ENCODE results near the gene SLC41A1. TPM values are rescaled to one million over a fixed set of nuclear protein-coding genes. Genes with fewer than 3 reads are reported as not detected.

SLC41A1 gene
- total and polyA plus RNA-seq, 9 of the 15 experiments (the other 6 are each of a cell fraction or from before 2014, with no cell fraction given): 4.1 to 29.3 (median 11.4) TPM

- ChIA-PET CTCF (ENCODE audit: low intra/inter-chr PET ratio) (no interaction called here), POLR2A (interaction anchor here (0.7 kb wide), 1 partner anchor 73 kb away, joined by 3 read pairs; no protein-coding TSS in a partner anchor)
- TF ChIP-seq ASH1L (IDR thresholded peaks at IDR 0.05; ENCODE audit: borderline replicate concordance, low read depth, partially characterized antibody): no peak
- TF ChIP-seq HCFC1 (IDR thresholded peaks at IDR 0.05; ENCODE audit: low read depth, low read length): no peak
- no peak for TF ChIP-seq MYBL2 (IDR thresholded peaks at IDR 0.05; ENCODE audit: low read depth)
- no peak for TF ChIP-seq MYBL2 (CRISPR knock-in tag; IDR thresholded peaks at IDR 0.05; ENCODE audit: borderline replicate concordance)
- no peak for TF ChIP-seq PREB (CRISPR knock-in tag; IDR thresholded peaks at IDR 0.05)
- TF ChIP-seq MYNN (IDR thresholded peaks at IDR 0.05): no peak
- no peak for TF ChIP-seq MYNN (CRISPR knock-in tag; IDR thresholded peaks at IDR 0.05)
- no peak for TF ChIP-seq SRSF3 (IDR thresholded peaks at IDR 0.05; ENCODE audit: insufficient read depth, low read length)
- no peak for TF ChIP-seq BCOR (IDR thresholded peaks at IDR 0.05)
- TF ChIP-seq TFAM (CRISPR knock-in tag; conservative IDR thresholded peaks at IDR 0.05): no peak
- TF ChIP-seq ZBTB43 (CRISPR knock-in tag; IDR thresholded peaks at IDR 0.05): no peak
- Histone ChIP-seq H4K20me1 (replicated peaks; ENCODE audit: control insufficient read depth, insufficient read depth, low read length) (no peaks in the 10 kb centered on the region), H3K4me3 (no peak overlapping the region), H2AFZ (ENCODE audit: low read depth, low read length) (no peak overlapping the region), H3K36me3 (ENCODE audit: control insufficient read depth, insufficient read depth, low read length) (no peaks in the 10 kb centered on the region), H3K9me3 (replicated peaks; ENCODE audit: control insufficient read depth, insufficient read depth, low read depth, low read length) (no peaks in the 10 kb centered on the region), H3K4me1 (replicated peaks in 1 of 2; ENCODE audit: control insufficient read depth in 2 of 2, insufficient read depth in 2 of 2, low read length in 2 of 2) (peaks cover 0 to 3% of the 10 kb centered on the region in 2 experiments; a peak in 1 of 5 replicates), H3K27ac (ENCODE audit: extremely low read depth, low read depth, low read length) (no peak overlapping the region), H3K9ac (ENCODE audit: insufficient read depth in 1 of 2, low read depth in 2 of 2, low read length in 2 of 2) (no peak overlapping the region), H3K4me2 (ENCODE audit: insufficient read depth, low read length) (no peak overlapping the region), H3K79me2 (ENCODE audit: control insufficient read depth, insufficient read depth, low read length) (no peaks in the 10 kb centered on the region), H3K27me3 (ENCODE audit: control insufficient read depth in 2 of 2, insufficient read depth in 2 of 2, low read length in 2 of 2) (peaks cover 20 to 24% of the 10 kb centered on the region in 2 experiments; a peak in 4 of 5 replicates), H3K9me1 (ENCODE audit: control insufficient read depth, insufficient read depth, low read length) (no peaks in the 10 kb centered on the region)
- FAIRE-seq (peak; percentile 6), DNase-seq (ENCODE audit: extremely low read depth in 1 of 4, low spot score in 3 of 4) (no peak), ATAC-seq (no peak)
- intact Hi-C loops (cut with micrococcal nuclease) (no loop called here), in situ Hi-C loops (cut with MboI) (no loop called here)
- no TSS peak for BruUV-seq (replicated peaks)
- 7% methylated on average over 2 of the region's 2 CpGs for WGBS (ENCODE audit: insufficient coverage, low coverage, missing lambda C conversion rate)
Observed at GRCh38 chr1:205822397-205822796, 9.4 kb upstream of the SLC41A1 start.

All from K562 (cell line).